Esophagus muscularis mucosa (tissue), 4 donors: ENCODE measurements around the gene BMP2. TPM values are rescaled to one million over a fixed set of nuclear protein-coding genes. Genes with fewer than 3 reads are reported as not detected.

Source experiments
- DNase-seq: peaks from one replicate; pipeline ENCODE4 v3.0.0-alpha.2; 2017; ENCODE audit errors: extremely low spot score
- H3K27ac ChIP-seq, 4 donors: fragments of 200-600 bp; sonication (generic); replicated peaks in 1 of 4; 1 replicate in 3 of 4; 2 replicates in 1 of 4; pipeline ENCODE4 v1.5.1; 2016 to 2019; ENCODE audit warnings: mild to moderate bottlenecking in 1 of 4
- H3K27me3 ChIP-seq, 4 donors: fragments of 200-600 bp; sonication (generic); one replicate each; pipeline versions ENCODE4 v1.5.1 to v1.6.0; 2016 to 2019
- H3K36me3 ChIP-seq, 4 donors: fragments of 200-600 bp; sonication (generic); one replicate each; pipeline ENCODE4 v1.5.1; 2016 to 2019
- H3K4me1 ChIP-seq, 4 donors: fragments of 200-600 bp; sonication (generic); one replicate each; pipeline ENCODE4 v1.5.1; 2016 to 2019
- H3K4me3 ChIP-seq, 4 donors: fragments of 200-600 bp; sonication (generic); 1 replicate in 2 of 4; 2 replicates in 2 of 4; pipeline ENCODE4 v1.5.1; 2016 to 2019; ENCODE audit warnings: mild to moderate bottlenecking in 4 of 4, moderate library complexity in 1 of 4
- H3K9me3 ChIP-seq, 4 donors: fragments of 200-600 bp; sonication (generic); 1 replicate in 3 of 4; 2 replicates in 1 of 4; pipeline ENCODE4 v1.5.1; 2016 to 2019
- EP300 ChIP-seq: sonication (generic); formaldehyde crosslinking; IDR thresholded peaks from one replicate; pipeline ENCODE4 v1.6.1; 2017; ENCODE audit warnings: antibody characterized with exemption
- POLR2A ChIP-seq: fragments of 450-650 bp; IDR thresholded peaks from one replicate; pipeline ENCODE4 v1.6.1; 2017; ENCODE audit warnings: antibody characterized with exemption, moderate library complexity, mild to moderate bottlenecking, low read depth
- POLR2AphosphoS5 ChIP-seq, 2 donors: sonication (generic); formaldehyde crosslinking; IDR thresholded peaks; one replicate each; pipeline ENCODE4 v1.6.1; 2017; ENCODE audit warnings: antibody characterized with exemption in 2 of 2
- WGBS: methylation state at CpG from one replicate; pipeline ENCODE4 v1.1.5; 2018; 5-methylcytosine and 5-hydroxymethylcytosine counted together
- intact Hi-C: fragments of 100-400 bp; cut with DNase I; formaldehyde crosslinking; loops from one replicate; pipeline ENCODE4 v1.15.1; 2023
- total RNA-seq, 4 donors: library from RNA; depleted of rRNA; stranded (reverse); fragments of >200 nt; gene quantifications; one replicate each; pipeline versions ENCODE4 v1.1.0 to v1.2.1, GENCODE V29; 2016
- TF ChIP-seq, protein P1 (sequence below), 3 experiments: fragments of 200-600 bp in 2 of 3; fragments of 450-650 bp in 1 of 3; sonication (generic) in 2 of 3; IDR thresholded peaks; one replicate each; pipeline ENCODE4 v1.5.1; 2017 to 2019; ENCODE audit warnings: antibody characterized with exemption in 3 of 3, mild to moderate bottlenecking in 2 of 3, moderate library complexity in 1 of 3

BMP2 gene
- total RNA-seq, 4 donors from 2014 or later, result 5.8 to 8.6 (median 7.2) TPM

DNA sequence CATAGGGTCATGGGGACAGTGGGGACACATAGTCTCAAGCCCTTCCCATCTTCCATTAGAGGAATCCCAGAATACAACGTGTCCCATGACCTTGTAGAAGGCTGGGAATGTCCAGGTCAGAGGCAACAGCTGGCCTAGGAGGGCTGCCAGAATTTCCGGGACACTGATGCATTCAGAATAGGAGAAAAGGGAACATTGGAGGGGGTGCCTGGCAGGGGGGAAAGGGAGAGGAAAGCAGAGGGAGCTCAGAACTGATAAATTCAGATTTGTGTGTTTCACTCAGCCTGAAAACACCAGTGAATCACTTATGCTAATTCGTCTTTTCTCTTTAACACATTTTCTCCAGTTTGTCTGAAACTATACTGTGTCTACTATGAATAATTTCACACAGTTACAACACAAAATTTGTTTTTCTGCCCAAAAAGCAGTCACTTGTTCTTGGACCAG, 35.5 kb upstream of the BMP2 start:
- Histone ChIP-seq H3K4me3 (no peak overlapping the region), H3K4me1 (peaks cover 0 to 4% (median 0%) of the 10 kb centered on the region in 4 donors), H3K27ac (peak overlapping the region in 3 of 4 donors; percentile 6 to 59 (median 8)), H3K9me3 (peaks cover 0 to 12% (median 0%) of the 10 kb centered on the region in 4 donors), H3K27me3 (no peaks in the 10 kb centered on the region), H3K36me3 (no peaks in the 10 kb centered on the region)
- DNase-seq, result peak; percentile 93
- WGBS, result 71% methylated on average over 3 of the region's 3 CpGs
- intact Hi-C loops, result no loop called here
- TF ChIP-seq EP300 (peak; percentile 60), POLR2A (no peak), POLR2AphosphoS5 (IDR thresholded peaks at IDR 0.05) (no peak)

DNA sequence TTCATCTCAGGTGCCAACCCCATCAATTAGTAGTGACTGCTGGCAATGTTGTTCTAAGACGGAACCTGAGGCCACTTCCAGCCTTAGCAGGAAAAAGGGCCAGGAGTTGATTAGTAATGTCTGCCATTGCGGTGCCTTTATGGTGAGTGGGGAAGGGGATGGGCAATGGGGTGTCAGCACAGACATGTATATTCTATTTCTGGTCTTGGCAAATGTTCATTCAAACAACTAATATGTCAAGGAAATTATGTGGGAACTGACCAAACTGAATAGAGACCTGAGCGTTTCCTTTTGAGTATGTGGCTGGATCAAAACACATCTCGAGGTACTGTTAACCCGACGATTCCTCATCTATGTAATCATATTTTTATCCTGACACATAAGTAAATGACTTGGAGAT, 34.6 kb upstream of the BMP2 start:
- 66% methylated on average over 6 of the region's 6 CpGs for WGBS
- Histone ChIP-seq H3K27ac (no peak overlapping the region), H3K36me3 (no peaks in the 10 kb centered on the region), H3K4me1 (peaks cover 0 to 4% (median 0%) of the 10 kb centered on the region in 4 donors), H3K4me3 (no peak overlapping the region), H3K27me3 (no peaks in the 10 kb centered on the region), H3K9me3 (peaks cover 0 to 12% (median 0%) of the 10 kb centered on the region in 4 donors)
- TF ChIP-seq EP300 (no peak), POLR2AphosphoS5 (IDR thresholded peaks at IDR 0.05) (no peak), POLR2A (no peak)
- TF ChIP-seq, protein P1, sequence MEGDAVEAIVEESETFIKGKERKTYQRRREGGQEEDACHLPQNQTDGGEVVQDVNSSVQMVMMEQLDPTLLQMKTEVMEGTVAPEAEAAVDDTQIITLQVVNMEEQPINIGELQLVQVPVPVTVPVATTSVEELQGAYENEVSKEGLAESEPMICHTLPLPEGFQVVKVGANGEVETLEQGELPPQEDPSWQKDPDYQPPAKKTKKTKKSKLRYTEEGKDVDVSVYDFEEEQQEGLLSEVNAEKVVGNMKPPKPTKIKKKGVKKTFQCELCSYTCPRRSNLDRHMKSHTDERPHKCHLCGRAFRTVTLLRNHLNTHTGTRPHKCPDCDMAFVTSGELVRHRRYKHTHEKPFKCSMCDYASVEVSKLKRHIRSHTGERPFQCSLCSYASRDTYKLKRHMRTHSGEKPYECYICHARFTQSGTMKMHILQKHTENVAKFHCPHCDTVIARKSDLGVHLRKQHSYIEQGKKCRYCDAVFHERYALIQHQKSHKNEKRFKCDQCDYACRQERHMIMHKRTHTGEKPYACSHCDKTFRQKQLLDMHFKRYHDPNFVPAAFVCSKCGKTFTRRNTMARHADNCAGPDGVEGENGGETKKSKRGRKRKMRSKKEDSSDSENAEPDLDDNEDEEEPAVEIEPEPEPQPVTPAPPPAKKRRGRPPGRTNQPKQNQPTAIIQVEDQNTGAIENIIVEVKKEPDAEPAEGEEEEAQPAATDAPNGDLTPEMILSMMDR (IDR thresholded peaks at IDR 0.05), result no peak
- intact Hi-C loops, result no loop called here
- DNase-seq, result no peak

DNA sequence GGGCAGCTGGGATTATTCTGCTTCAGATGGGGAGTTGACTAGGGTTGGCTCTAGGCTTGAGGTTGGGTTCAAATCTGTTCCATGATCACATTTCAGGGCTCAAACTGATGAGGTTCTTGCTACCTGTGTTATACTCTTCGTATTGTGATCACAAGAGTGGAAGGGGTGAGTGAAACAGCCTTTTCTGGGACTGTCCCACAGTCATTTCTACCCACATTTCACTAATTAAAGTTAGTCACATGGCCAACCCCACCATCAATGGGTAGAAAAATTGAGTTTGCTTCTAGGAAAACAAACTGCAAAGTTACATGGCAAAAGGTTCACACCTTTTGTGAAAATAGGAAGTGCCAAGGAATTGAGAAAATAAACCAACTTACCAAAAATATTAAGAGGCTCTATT, 33.5 kb upstream of the BMP2 start:
- 86% methylated on average over 1 of the region's 1 CpG for WGBS
- H3K4me1 ChIP-seq, result peaks cover 0 to 4% (median 0%) of the 10 kb centered on the region in 4 donors
- peaks cover 0 to 12% (median 0%) of the 10 kb centered on the region in 4 donors for H3K9me3 ChIP-seq
- intact Hi-C loops, result no loop called here
- DNase-seq, result no peak
- H3K27me3 ChIP-seq, result no peaks in the 10 kb centered on the region
- H3K27ac ChIP-seq, result no peak overlapping the region
- TF ChIP-seq EP300 (no peak), POLR2AphosphoS5 (IDR thresholded peaks at IDR 0.05) (no peak), POLR2A (no peak)
- TF ChIP-seq, protein P1 (IDR thresholded peaks at IDR 0.05), result no peak
- no peak overlapping the region for H3K4me3 ChIP-seq
- H3K36me3 ChIP-seq, result no peaks in the 10 kb centered on the region

DNA sequence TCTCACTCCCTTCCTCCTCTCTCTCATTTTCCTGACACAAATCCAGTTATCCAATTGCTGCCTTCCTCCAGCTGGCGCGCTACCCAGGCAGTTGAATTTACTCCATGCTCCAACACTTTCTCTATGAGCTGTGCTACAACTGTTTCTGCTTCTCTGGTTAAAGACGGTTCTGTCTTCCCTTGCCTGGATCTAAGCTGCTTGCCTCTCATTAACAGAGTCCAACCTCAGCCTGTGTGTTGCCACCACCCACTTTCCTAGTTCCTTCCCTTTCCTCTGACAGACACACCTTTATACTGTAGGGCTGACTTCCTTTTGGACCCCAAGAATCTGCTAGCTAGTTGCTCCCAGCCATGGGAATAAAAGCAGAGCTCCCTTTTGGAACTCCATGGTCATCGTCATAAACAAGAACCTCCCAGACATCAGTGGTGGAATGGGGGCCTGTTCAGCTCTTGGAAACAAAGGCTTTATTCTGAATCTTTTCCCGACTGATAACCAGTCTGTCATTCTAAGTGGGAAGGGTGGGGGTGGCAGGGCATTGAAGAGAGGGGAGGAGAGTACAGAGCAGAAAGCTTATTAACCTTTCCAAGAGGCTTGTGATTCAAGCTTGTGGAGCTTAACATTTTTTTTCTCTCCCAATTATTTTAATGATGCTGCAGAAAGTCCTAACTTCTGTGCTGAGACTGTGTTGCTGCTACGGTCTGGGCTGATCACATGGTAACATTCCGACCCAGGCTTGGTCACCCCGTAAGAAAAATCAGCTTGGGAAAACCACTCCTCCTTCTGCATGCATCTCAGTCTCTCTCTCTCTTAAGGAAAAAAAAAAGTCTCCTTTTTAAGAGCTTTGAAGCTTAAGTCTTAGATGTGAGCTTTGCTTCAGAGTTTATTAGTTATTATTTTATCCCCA, 31.3 kb upstream of the BMP2 start:
- peaks cover 0 to 4% (median 0%) of the 10 kb centered on the region in 4 donors for H3K4me1 ChIP-seq
- no peak overlapping the region for H3K4me3 ChIP-seq
- peak overlapping the region in 3 of 4 donors; percentile 23 to 50 (median 47) for H3K27ac ChIP-seq
- no peaks in the 10 kb centered on the region for H3K27me3 ChIP-seq
- H3K36me3 ChIP-seq, result no peaks in the 10 kb centered on the region
- no peak for DNase-seq
- no peak for TF ChIP-seq POLR2AphosphoS5 (IDR thresholded peaks at IDR 0.05)
- no peak for TF ChIP-seq POLR2A
- no peak for TF ChIP-seq EP300
- TF ChIP-seq, protein P1 (IDR thresholded peaks at IDR 0.05), result no peak
- WGBS, result 69% methylated on average over 8 of the region's 8 CpGs
- peaks cover 0 to 12% (median 0%) of the 10 kb centered on the region in 4 donors for H3K9me3 ChIP-seq
- intact Hi-C loops, result no loop called here

DNA sequence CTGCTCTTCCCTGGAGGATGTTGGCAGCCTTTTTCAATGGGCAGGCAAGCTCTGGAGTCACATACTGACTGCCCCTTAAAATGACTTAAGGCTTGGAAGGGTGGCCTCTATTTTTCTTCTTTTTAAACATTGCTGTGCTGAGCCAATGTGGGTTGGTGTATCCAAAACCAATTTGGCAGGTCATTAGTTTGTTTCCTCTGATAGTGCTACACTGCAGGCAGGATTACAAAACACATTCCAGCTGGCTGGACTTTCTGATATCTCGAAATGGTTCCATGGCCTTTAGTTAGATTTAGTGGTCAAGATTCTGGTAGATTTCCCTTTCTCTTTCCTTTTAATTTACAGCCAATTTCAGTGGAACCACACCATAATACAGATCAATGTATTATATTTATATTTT, 28.1 kb upstream of the BMP2 start:
- Histone ChIP-seq H3K27ac (no peak overlapping the region), H3K27me3 (no peaks in the 10 kb centered on the region), H3K4me3 (no peak overlapping the region), H3K9me3 (peaks cover 0 to 8% (median 0%) of the 10 kb centered on the region in 4 donors), H3K4me1 (peaks cover 0 to 4% (median 0%) of the 10 kb centered on the region in 4 donors), H3K36me3 (no peaks in the 10 kb centered on the region)
- TF ChIP-seq POLR2A, result no peak
- TF ChIP-seq, protein P1 (IDR thresholded peaks at IDR 0.05), result no peak
- TF ChIP-seq EP300, result no peak
- no peak for TF ChIP-seq POLR2AphosphoS5 (IDR thresholded peaks at IDR 0.05)
- no peak for DNase-seq
- WGBS, result 63% methylated on average over 1 of the region's 1 CpG
- intact Hi-C loops, result no loop called here
